Adrenal gland (tissue), 12 donors: Measurements from ENCODE around the gene RESP18. TPM values are rescaled to one million over a fixed set of nuclear protein-coding genes. Genes with fewer than 3 reads are reported as not detected.

Experiments
- DNase-seq, 7 donors: peaks; one replicate each; pipeline ENCODE4 v3.0.0-alpha.2; 2019 to 2020
- H3K27ac ChIP-seq, 5 donors: fragments of 200-600 bp; sonication (generic) in 4 of 5; 1 replicate in 3 of 5; 2 replicates in 2 of 5; pipeline versions ENCODE4 v1.5.1 to v1.8.0; 2016 to 2020; ENCODE audit warnings: mild to moderate bottlenecking in 1 of 5
- H3K27me3 ChIP-seq: fragments of 200-600 bp; 2 replicates; pipeline ENCODE4 v1.8.0; 2021
- H3K36me3 ChIP-seq, 2 donors: fragments of 200-600 bp; replicated peaks in 1 of 2; 1 replicate in 1 of 2; 2 replicates in 1 of 2; pipeline versions ENCODE4 v1.5.1 to v1.8.0; 2018 to 2022
- H3K4me1 ChIP-seq, 2 donors: fragments of 200-600 bp; replicated peaks in 1 of 2; 1 replicate in 1 of 2; 2 replicates in 1 of 2; pipeline versions ENCODE4 v1.5.1 to v1.8.0; 2018 to 2021
- H3K4me3 ChIP-seq, 4 donors: fragments of 200-600 bp; sonication (generic) in 3 of 4; one replicate each; pipeline ENCODE4 v1.5.1; 2016 to 2018
- H3K9me3 ChIP-seq, 3 donors: fragments of 200-600 bp; sonication (generic) in 1 of 3; replicated peaks in 1 of 3; 1 replicate in 2 of 3; 2 replicates in 1 of 3; pipeline versions ENCODE4 v1.5.1 to v1.8.0; 2016 to 2021
- POLR2A ChIP-seq, 2 donors: fragments of 450-650 bp; IDR thresholded peaks; one replicate each; pipeline ENCODE4 v1.6.1; 2017; ENCODE audit warnings: antibody characterized with exemption in 2 of 2, mild to moderate bottlenecking in 2 of 2, moderate library complexity in 1 of 2
- WGBS, 4 donors: extraction: QIAGEN DNeasy Blood & Tissue Kit in 2 of 4; methylation state at CpG; one replicate each; pipeline versions ENCODE4 v1.1.5 to v1.1.7; 2013 to 2017; 5-methylcytosine and 5-hydroxymethylcytosine counted together
- intact Hi-C, 2 donors: fragments of 100-400 bp; cut with DNase I; formaldehyde crosslinking; loops; one replicate each; pipeline versions ENCODE4 v1.14.1 to v1.15.0; 2022 to 2023
- polyA plus RNA-seq, 3 donors: library from polyadenylated mRNA; stranded (reverse); fragments of 200-250 nt in 2 of 3; fragments of 350-450 nt in 1 of 3; fragmentation: Illumina TruSeq in 1 of 3; extraction: RNeasy Lipid Tissue Mini Kit (QIAGEN cat#74804) in 1 of 3; gene quantifications; one replicate each; pipeline ENCODE4 v1.2.3, GENCODE V29; 2013 to 2014
- total RNA-seq, 9 donors: library from RNA; depleted of rRNA in 4 of 9; stranded (reverse); fragments of >200 nt in 4 of 9; fragments of 120-200 nt in 1 of 9; fragmentation: NEBNext Ultra II Directional in 1 of 9; extraction: Animal tissue kit (Norgen Biotek cat#: 25700) in 1 of 9; gene quantifications; one replicate each; pipeline versions ENCODE4 v1.1.0 to v1.2.4, GENCODE V29; 2013 to 2023
- TF ChIP-seq, protein P1 (sequence below), 6 experiments: fragments of 450-650 bp in 4 of 6; fragments of 200-600 bp in 2 of 6; sonication (generic) in 1 of 6; IDR thresholded peaks; 1 replicate in 5 of 6; 2 replicates in 1 of 6; pipeline versions ENCODE4 v1.5.1 to v1.8.0; 2016 to 2021; ENCODE audit warnings: antibody characterized with exemption in 6 of 6, mild to moderate bottlenecking in 2 of 6, moderate library complexity in 1 of 6
- donor health status: healthy with polysubstance abuse.
- donor health status: Bipolar disorder and iron deficiency.
- donor health status: DM: yes; HTN: yes; CAD: no.
- donor health status: DM: no; HTN: no; CAD: no.
- donor health status: DM: no; HTN: no; CAD: no.
- donor health status: DM: yes; HTN: yes; CAD: no.

RESP18 gene
- total and polyA plus RNA-seq, 12 donors, result not detected

- no peaks in the 10 kb centered on the region for H3K27me3 ChIP-seq
- no peaks in the 10 kb centered on the region for H3K36me3 ChIP-seq
- no peaks in the 10 kb centered on the region for H3K9me3 ChIP-seq
- TF ChIP-seq POLR2A (IDR thresholded peaks at IDR 0.05), result no peak
- TF ChIP-seq, protein P1, sequence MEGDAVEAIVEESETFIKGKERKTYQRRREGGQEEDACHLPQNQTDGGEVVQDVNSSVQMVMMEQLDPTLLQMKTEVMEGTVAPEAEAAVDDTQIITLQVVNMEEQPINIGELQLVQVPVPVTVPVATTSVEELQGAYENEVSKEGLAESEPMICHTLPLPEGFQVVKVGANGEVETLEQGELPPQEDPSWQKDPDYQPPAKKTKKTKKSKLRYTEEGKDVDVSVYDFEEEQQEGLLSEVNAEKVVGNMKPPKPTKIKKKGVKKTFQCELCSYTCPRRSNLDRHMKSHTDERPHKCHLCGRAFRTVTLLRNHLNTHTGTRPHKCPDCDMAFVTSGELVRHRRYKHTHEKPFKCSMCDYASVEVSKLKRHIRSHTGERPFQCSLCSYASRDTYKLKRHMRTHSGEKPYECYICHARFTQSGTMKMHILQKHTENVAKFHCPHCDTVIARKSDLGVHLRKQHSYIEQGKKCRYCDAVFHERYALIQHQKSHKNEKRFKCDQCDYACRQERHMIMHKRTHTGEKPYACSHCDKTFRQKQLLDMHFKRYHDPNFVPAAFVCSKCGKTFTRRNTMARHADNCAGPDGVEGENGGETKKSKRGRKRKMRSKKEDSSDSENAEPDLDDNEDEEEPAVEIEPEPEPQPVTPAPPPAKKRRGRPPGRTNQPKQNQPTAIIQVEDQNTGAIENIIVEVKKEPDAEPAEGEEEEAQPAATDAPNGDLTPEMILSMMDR (IDR thresholded peaks at IDR 0.05), result no peak
- no peaks in the 10 kb centered on the region for H3K4me1 ChIP-seq
- intact Hi-C loops, result loop anchor here in 1 of 2 donors (10.0 kb wide), 1 partner anchor 248 kb away; no protein-coding TSS in a partner anchor
- DNase-seq, result peak in 1 of 7 donors; percentile 46
- no peak overlapping the region for H3K4me3 ChIP-seq
- no peak overlapping the region for H3K27ac ChIP-seq
- 65 to 76% (median 73%) methylated on average over 8 to 11 of the region's 11 CpGs for WGBS, 4 donors
Observed at GRCh38 chr2:219302412-219302968, 30.1 kb downstream of the RESP18 start.

GRCh38 chr2:219300022-219300421, 32.5 kb downstream of the RESP18 start:
- TF ChIP-seq, protein P1 (IDR thresholded peaks at IDR 0.05), result no peak
- TF ChIP-seq POLR2A (IDR thresholded peaks at IDR 0.05), result no peak
- DNase-seq, result no peak
- Histone ChIP-seq H3K27ac (no peak overlapping the region), H3K4me3 (no peak overlapping the region), H3K4me1 (peaks cover 0 to 2% of the 10 kb centered on the region in 2 donors), H3K36me3 (no peaks in the 10 kb centered on the region), H3K27me3 (no peaks in the 10 kb centered on the region), H3K9me3 (no peaks in the 10 kb centered on the region)
- 41 to 80% (median 65%) methylated on average over 2 to 5 of the region's 5 CpGs for WGBS, 4 donors
- intact Hi-C loops, result loop anchor here in 1 of 2 donors (10.0 kb wide), 1 partner anchor 245 kb away; no protein-coding TSS in a partner anchor

DNA sequence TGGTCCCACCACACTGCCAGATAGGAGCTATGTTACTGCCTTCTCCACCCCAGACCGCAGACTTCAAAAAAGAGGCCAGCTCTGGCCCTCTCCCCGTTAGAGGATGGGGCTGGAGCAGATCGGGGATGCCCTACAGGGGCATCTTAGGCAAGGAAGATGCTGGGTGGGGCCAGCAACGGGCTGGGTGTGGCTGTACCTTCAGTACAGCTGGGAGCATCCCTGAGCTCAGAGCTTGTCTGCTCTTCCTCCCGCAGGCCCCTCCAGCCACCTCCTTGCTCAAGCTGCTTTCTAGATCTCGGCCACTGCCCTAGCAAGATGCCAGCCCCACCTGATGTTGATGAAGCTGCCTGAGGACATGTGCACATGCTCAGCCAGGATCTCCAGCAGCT, 33.2 kb downstream of the RESP18 start:
- Histone ChIP-seq H3K36me3 (no peaks in the 10 kb centered on the region), H3K4me3 (no peak overlapping the region), H3K27me3 (no peaks in the 10 kb centered on the region), H3K9me3 (no peaks in the 10 kb centered on the region), H3K27ac (no peak overlapping the region), H3K4me1 (peaks cover 0 to 4% of the 10 kb centered on the region in 2 donors)
- no peak for DNase-seq
- intact Hi-C loops, result loop anchor here (5.0 to 10.0 kb wide), 2 partner anchors 55 to 137 kb away; partner anchors contain the start of genes GLB1L (in 2 of the 2), STK16 (in 2 of the 2) and NHEJ1 (in 1 of the 2)
- 68 to 80% (median 79%) methylated on average over 4 to 6 of the region's 6 CpGs for WGBS, 4 donors
- no peak for TF ChIP-seq POLR2A (IDR thresholded peaks at IDR 0.05)
- TF ChIP-seq, protein P1 (IDR thresholded peaks at IDR 0.05), result no peak

GRCh38 chr2:219298759-219299371, 33.7 kb downstream of the RESP18 start:
- no peak overlapping the region for H3K4me3 ChIP-seq
- DNase-seq, result peak; percentile 85 to 95 (median 90)
- H3K9me3 ChIP-seq, result no peaks in the 10 kb centered on the region
- no peaks in the 10 kb centered on the region for H3K36me3 ChIP-seq
- WGBS, 4 donors, result 10 to 26% (median 20%) methylated on average over 8 to 15 of the region's 15 CpGs
- H3K4me1 ChIP-seq, result peaks cover 0 to 4% of the 10 kb centered on the region in 2 donors
- no peak overlapping the region for H3K27ac ChIP-seq
- intact Hi-C loops, result loop anchor here (5.0 to 10.0 kb wide), 2 partner anchors 54 to 137 kb away; partner anchors contain the start of genes GLB1L (in 2 of the 2), STK16 (in 2 of the 2) and NHEJ1 (in 1 of the 2)
- no peaks in the 10 kb centered on the region for H3K27me3 ChIP-seq
- TF ChIP-seq POLR2A (IDR thresholded peaks at IDR 0.05), result no peak
- TF ChIP-seq, protein P1 (IDR thresholded peaks at IDR 0.05), result peak; percentile 94 to 99 (median 97)
